Measurements from ENCODE around the gene SIPA1L3.

DNA sequence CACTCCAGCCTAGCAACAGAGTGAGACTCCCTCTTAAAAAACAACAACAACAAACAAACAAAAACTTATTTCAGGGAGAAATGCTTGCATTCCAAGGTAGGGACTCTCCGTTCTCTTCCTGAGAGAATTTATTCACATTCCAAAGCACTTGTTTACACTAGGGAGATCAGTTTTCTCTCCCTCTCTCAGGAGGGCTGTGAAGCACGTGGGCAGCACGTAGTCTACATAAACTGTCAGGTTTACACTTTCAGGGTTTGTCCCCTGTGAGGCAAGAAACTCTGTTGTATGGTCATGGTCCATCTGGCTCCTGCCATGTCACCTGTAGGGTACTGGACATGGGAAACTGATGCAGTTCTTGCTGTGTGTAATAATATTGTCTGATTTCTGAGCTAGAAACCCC is 32.2 kb upstream of the SIPA1L3 start:
- TF ChIP-seq, protein P1, sequence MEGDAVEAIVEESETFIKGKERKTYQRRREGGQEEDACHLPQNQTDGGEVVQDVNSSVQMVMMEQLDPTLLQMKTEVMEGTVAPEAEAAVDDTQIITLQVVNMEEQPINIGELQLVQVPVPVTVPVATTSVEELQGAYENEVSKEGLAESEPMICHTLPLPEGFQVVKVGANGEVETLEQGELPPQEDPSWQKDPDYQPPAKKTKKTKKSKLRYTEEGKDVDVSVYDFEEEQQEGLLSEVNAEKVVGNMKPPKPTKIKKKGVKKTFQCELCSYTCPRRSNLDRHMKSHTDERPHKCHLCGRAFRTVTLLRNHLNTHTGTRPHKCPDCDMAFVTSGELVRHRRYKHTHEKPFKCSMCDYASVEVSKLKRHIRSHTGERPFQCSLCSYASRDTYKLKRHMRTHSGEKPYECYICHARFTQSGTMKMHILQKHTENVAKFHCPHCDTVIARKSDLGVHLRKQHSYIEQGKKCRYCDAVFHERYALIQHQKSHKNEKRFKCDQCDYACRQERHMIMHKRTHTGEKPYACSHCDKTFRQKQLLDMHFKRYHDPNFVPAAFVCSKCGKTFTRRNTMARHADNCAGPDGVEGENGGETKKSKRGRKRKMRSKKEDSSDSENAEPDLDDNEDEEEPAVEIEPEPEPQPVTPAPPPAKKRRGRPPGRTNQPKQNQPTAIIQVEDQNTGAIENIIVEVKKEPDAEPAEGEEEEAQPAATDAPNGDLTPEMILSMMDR (IDR thresholded peaks at IDR 0.05; ENCODE audit: poor library complexity): no peak
- TF ChIP-seq EZH2phosphoT487 (IDR thresholded peaks at IDR 0.05; ENCODE audit: low read depth, severe bottlenecking, unreplicated experiment): no peak
